Activated CD8-positive, alpha-beta T cell treated with anti-CD3 and anti-CD28 coated beads for 36 hours (primary cell): ENCODE data around the gene RNF220. TPM values are rescaled to one million over a fixed set of nuclear protein-coding genes. Genes with fewer than 3 reads are reported as not detected.

Experiments
- ATAC-seq: fragments of 200-7000 bp; cut with Tn5 transposase; one replicate; pipeline ENCODE4 v1.10.0; 2021; ENCODE audit warnings: mild to moderate bottlenecking, moderate library complexity
- CTCF ChIA-PET: fragments of 350-600 bp; sonication (Branson Sonifier 250); formaldehyde crosslinking; loops from one replicate; lab custom pipeline; 2021; ENCODE audit warnings: antibody characterized with exemption; lab: Charles Lee
- POLR2A ChIA-PET: fragments of 350-600 bp; sonication (Branson Sonifier 250); formaldehyde crosslinking; loops from one replicate; lab custom pipeline; 2021; ENCODE audit warnings: antibody characterized with exemption; lab: Charles Lee
- DNase-seq: peaks from one replicate; pipeline ENCODE4 v3.0.0-alpha.2; 2020
- H3K27ac Mint-ChIP-seq: one replicate; pipeline ENCODE4 v1.8.0; 2021; ENCODE audit warnings: mild to moderate bottlenecking, mixed read lengths
- H3K27me3 Mint-ChIP-seq: one replicate; pipeline ENCODE4 v1.8.0; 2021; ENCODE audit warnings: mixed read lengths
- H3K36me3 Mint-ChIP-seq: one replicate; pipeline ENCODE4 v1.8.0; 2021; ENCODE audit warnings: low read depth, mixed read lengths
- H3K4me1 Mint-ChIP-seq: one replicate; pipeline ENCODE4 v1.8.0; 2021; ENCODE audit warnings: low read depth, mixed read lengths
- H3K4me3 Mint-ChIP-seq: one replicate; pipeline ENCODE4 v1.8.0; 2021; ENCODE audit warnings: mild to moderate bottlenecking, moderate library complexity, mixed read lengths
- H3K9me3 Mint-ChIP-seq: one replicate; pipeline ENCODE4 v1.8.0; 2021; ENCODE audit warnings: mixed read lengths
- CTCF ChIP-seq: fragments of 200-600 bp; IDR thresholded peaks from one replicate; pipeline ENCODE4 v1.8.0; 2022; ENCODE audit warnings: antibody characterized with exemption, mild to moderate bottlenecking
- intact Hi-C: fragments of 100-400 bp; cut with micrococcal nuclease; formaldehyde crosslinking; loops from one replicate; pipeline ENCODE4 v1.10.0; 2022
- total RNA-seq, 2 experiments: library from RNA; stranded (reverse); gene quantifications; one replicate each; pipeline ENCODE4 v1.2.3, GENCODE V29; 2021

RNF220 gene
- total RNA-seq, 2 experiments from 2014 or later, result 71.9 to 79.1 TPM

DNA sequence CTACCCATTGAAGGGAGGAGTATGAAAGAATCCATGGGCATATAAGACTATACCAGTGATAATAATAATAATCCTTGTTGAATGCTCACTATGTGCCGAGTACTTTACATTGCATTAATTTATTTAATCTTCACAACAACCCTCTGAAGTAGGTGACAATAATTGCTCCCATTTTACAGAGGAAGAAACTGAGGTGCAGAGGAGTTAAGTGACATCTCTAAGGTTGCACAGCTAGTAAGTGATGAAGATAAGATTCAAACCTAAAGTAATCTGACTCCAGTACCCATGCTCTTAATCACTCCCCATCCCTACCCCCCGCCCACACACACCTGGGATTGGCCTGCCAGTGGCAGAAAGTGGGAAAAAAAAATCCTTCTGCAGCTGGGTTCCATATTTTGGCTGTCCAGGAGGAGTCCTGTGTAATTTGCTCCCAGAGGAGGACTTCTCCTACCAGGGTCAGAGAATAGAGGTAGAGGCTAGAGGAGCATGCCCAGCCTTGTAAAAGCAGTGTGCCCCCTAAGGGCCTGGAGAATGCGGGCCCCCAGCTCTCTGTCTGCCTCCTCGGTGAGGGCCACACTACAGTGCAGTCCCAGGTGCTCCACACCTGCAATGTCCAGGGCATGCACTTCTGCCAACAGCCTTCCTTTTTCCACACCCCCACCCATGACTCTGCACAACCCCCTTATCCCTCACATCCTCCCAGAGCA, 211.4 kb downstream of the RNF220 start:
- no peaks in the 10 kb centered on the region for H3K27me3 Mint-ChIP-seq
- H3K27ac Mint-ChIP-seq, result no peak overlapping the region
- ChIA-PET CTCF (interaction anchor here (1.3 to 2.2 kb wide), 2 partner anchors 21 to 36 kb away, joined by 4 to 9 read pairs; no protein-coding TSS in a partner anchor), POLR2A (interaction anchor here (1.9 to 2.1 kb wide), 2 partner anchors 12 to 16 kb away, joined by 6 read pairs; no protein-coding TSS in a partner anchor)
- no peak for ATAC-seq
- no peak overlapping the region for H3K4me3 Mint-ChIP-seq
- H3K4me1 Mint-ChIP-seq, result no peaks in the 10 kb centered on the region
- no peaks in the 10 kb centered on the region for H3K36me3 Mint-ChIP-seq
- intact Hi-C loops, result no loop called here
- no peak for DNase-seq
- TF ChIP-seq CTCF, result no peak
- no peaks in the 10 kb centered on the region for H3K9me3 Mint-ChIP-seq

- CTCF ChIA-PET, result no interaction called here
- H3K4me3 Mint-ChIP-seq, result no peak overlapping the region
- POLR2A ChIA-PET, result interaction anchor here (1.9 kb wide), 1 partner anchor 15 kb away, joined by 6 read pairs; no protein-coding TSS in a partner anchor
- no peaks in the 10 kb centered on the region for H3K27me3 Mint-ChIP-seq
- intact Hi-C loops, result no loop called here
- H3K4me1 Mint-ChIP-seq, result no peaks in the 10 kb centered on the region
- DNase-seq, result no peak
- no peaks in the 10 kb centered on the region for H3K9me3 Mint-ChIP-seq
- H3K27ac Mint-ChIP-seq, result no peak overlapping the region
- TF ChIP-seq CTCF, result no peak
- no peaks in the 10 kb centered on the region for H3K36me3 Mint-ChIP-seq
- no peak for ATAC-seq
These were observed 212.1 kb downstream of the RNF220 start for GRCh38 chr1:44616991-44617702.

DNA sequence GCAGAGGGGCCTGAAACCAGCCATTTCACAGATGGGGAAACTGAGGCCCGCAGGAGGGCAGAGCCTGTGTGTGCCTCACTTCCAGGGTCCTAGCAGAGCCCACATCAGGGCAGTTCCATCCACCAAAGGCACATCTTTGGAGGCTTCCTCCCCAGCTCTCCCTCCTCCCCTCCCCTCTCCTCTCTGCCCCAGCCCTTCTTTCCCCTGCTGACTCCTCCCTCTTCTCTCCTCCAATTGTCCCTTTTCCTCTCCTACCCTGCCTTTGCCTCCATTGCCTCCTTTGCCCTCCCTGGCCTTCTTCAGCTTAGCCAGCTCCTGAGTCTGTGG, 212.6 kb downstream of the RNF220 start:
- Mint-ChIP-seq H3K27ac (no peak overlapping the region), H3K4me3 (no peak overlapping the region), H3K4me1 (no peaks in the 10 kb centered on the region), H3K36me3 (no peaks in the 10 kb centered on the region), H3K27me3 (no peaks in the 10 kb centered on the region), H3K9me3 (no peaks in the 10 kb centered on the region)
- no peak for ATAC-seq
- ChIA-PET POLR2A (interaction anchor here (1.9 kb wide), 1 partner anchor 14 kb away, joined by 6 read pairs; no protein-coding TSS in a partner anchor), CTCF (no interaction called here)
- DNase-seq, result no peak
- intact Hi-C loops, result no loop called here
- TF ChIP-seq CTCF, result no peak

- Mint-ChIP-seq H3K27ac (no peak overlapping the region), H3K4me3 (no peak overlapping the region), H3K27me3 (no peaks in the 10 kb centered on the region), H3K9me3 (no peaks in the 10 kb centered on the region), H3K36me3 (no peaks in the 10 kb centered on the region), H3K4me1 (no peaks in the 10 kb centered on the region)
- ATAC-seq, result no peak
- intact Hi-C loops, result no loop called here
- ChIA-PET POLR2A (interaction anchor here (0.6 kb wide), 1 partner anchor 588 kb away, joined by 3 read pairs; the partner anchor contains the start of gene SLC6A9), CTCF (no interaction called here)
- DNase-seq, result no peak
- no peak for TF ChIP-seq CTCF
These were observed 214.3 kb downstream of the RNF220 start for GRCh38 chr1:44619261-44619900.
